ENCODE measurements around the gene STPG4. TPM values are rescaled to one million over a fixed set of nuclear protein-coding genes. Genes with fewer than 3 reads are reported as not detected.

The STPG4 gene
- total and polyA plus RNA-seq, 2 of the 8 experiments (the other 6 are each of a cell fraction or from before 2014, with no cell fraction given) = 0.28 TPM; not detected in 1

- TF ChIP-seq CTCF (IDR thresholded peaks at IDR 0.05; ENCODE audit: control extremely low read depth in 1 of 3, insufficient read depth in 1 of 3, low read depth in 1 of 3, low read length in 3 of 3) (no peak), GABPA (IDR thresholded peaks at IDR 0.05; ENCODE audit: borderline replicate concordance, insufficient read depth, low read length) (no peak), ATF2 (IDR thresholded peaks at IDR 0.05; ENCODE audit: low read length) (no peak), TAF1 (IDR thresholded peaks at IDR 0.05; ENCODE audit: low read depth, low read length) (no peak)
Observed at GRCh38 chr2:47061944-47062678, 93.0 kb downstream of the STPG4 start (continued).

Data from H1 (cell line).